Thyroid gland (tissue), 4 donors: Measurements from ENCODE around the gene IRF5.

Experiments used
- CTCF ChIP-seq, 6 experiments: fragments of 200-600 bp in 3 of 6; fragments of 450-650 bp in 3 of 6; sonication (generic) in 3 of 6; IDR thresholded peaks; one replicate each; pipeline ENCODE4 v1.5.1; 2016 to 2019; ENCODE audit warnings: antibody characterized with exemption in 6 of 6, mild to moderate bottlenecking in 2 of 6, inconsistent platforms in 1 of 6, moderate library complexity in 1 of 6
- POLR2A ChIP-seq, 2 donors: fragments of 450-650 bp; IDR thresholded peaks; one replicate each; pipeline ENCODE4 v1.6.1; 2017; ENCODE audit warnings: antibody characterized with exemption in 2 of 2, mild to moderate bottlenecking in 2 of 2, moderate library complexity in 1 of 2

- TF ChIP-seq CTCF (IDR thresholded peaks at IDR 0.05): no peak
- TF ChIP-seq POLR2A (IDR thresholded peaks at IDR 0.05): no peak
Observed at GRCh38 chr7:128900237-128900636, 37.5 kb upstream of the IRF5 start.
